ENCODE data around the gene ROBO1. TPM values are rescaled to one million over a fixed set of nuclear protein-coding genes. Genes with fewer than 3 reads are reported as not detected.
A peak's percentile ranks its signal among the peaks of the same experiment; 100 is the strongest.

The ROBO1 gene
- total RNA-seq, 1 donor: 34.2 TPM

GRCh38 chr3:78970656-78971055 is 797.1 kb downstream of the ROBO1 start:
- no peak for TF ChIP-seq CTCF (IDR thresholded peaks at IDR 0.05; ENCODE audit: insufficient read depth, low read length)
- H3K4me3 ChIP-seq (ENCODE audit: low read depth, low read length): no peak overlapping the region
- DNase-seq (ENCODE audit: low read depth): no peak

GRCh38 chr3:78969483-78969882 is 798.3 kb downstream of the ROBO1 start:
- TF ChIP-seq CTCF (IDR thresholded peaks at IDR 0.05; ENCODE audit: insufficient read depth, low read length): no peak
- DNase-seq (ENCODE audit: low read depth): peak; percentile 56
- no peak overlapping the region for H3K4me3 ChIP-seq (ENCODE audit: low read depth, low read length)

- DNase-seq (ENCODE audit: low read depth): no peak
- no peak for TF ChIP-seq CTCF (IDR thresholded peaks at IDR 0.05; ENCODE audit: insufficient read depth, low read length)
- H3K4me3 ChIP-seq (ENCODE audit: low read depth, low read length): no peak overlapping the region
Measured at GRCh38 chr3:78967061-78967460, 800.7 kb downstream of the ROBO1 start.

- DNase-seq (ENCODE audit: low read depth): no peak
- TF ChIP-seq CTCF (IDR thresholded peaks at IDR 0.05; ENCODE audit: insufficient read depth, low read length): no peak
- no peak overlapping the region for H3K4me3 ChIP-seq (ENCODE audit: low read depth, low read length)
Measured at GRCh38 chr3:78963771-78964170, 804.0 kb downstream of the ROBO1 start.

- no peak for DNase-seq (ENCODE audit: low read depth)
- TF ChIP-seq CTCF (IDR thresholded peaks at IDR 0.05; ENCODE audit: insufficient read depth, low read length): no peak
- H3K4me3 ChIP-seq (ENCODE audit: low read depth, low read length): no peak overlapping the region
Measured at GRCh38 chr3:78957456-78957855, 810.3 kb downstream of the ROBO1 start.

GRCh38 chr3:78951342-78951945 is 816.4 kb downstream of the ROBO1 start:
- no peak overlapping the region for H3K4me3 ChIP-seq (ENCODE audit: low read depth, low read length)
- no peak for TF ChIP-seq CTCF (IDR thresholded peaks at IDR 0.05; ENCODE audit: insufficient read depth, low read length)
- DNase-seq (ENCODE audit: low read depth): no peak

- no peak overlapping the region for H3K4me3 ChIP-seq (ENCODE audit: low read depth, low read length)
- no peak for TF ChIP-seq CTCF (IDR thresholded peaks at IDR 0.05; ENCODE audit: insufficient read depth, low read length)
- peak; percentile 84 for DNase-seq (ENCODE audit: low read depth)
Measured at GRCh38 chr3:78941587-78941986, 826.2 kb downstream of the ROBO1 start.
